ENCODE results near the gene IFITM10.

Gene IFITM10

DNA sequence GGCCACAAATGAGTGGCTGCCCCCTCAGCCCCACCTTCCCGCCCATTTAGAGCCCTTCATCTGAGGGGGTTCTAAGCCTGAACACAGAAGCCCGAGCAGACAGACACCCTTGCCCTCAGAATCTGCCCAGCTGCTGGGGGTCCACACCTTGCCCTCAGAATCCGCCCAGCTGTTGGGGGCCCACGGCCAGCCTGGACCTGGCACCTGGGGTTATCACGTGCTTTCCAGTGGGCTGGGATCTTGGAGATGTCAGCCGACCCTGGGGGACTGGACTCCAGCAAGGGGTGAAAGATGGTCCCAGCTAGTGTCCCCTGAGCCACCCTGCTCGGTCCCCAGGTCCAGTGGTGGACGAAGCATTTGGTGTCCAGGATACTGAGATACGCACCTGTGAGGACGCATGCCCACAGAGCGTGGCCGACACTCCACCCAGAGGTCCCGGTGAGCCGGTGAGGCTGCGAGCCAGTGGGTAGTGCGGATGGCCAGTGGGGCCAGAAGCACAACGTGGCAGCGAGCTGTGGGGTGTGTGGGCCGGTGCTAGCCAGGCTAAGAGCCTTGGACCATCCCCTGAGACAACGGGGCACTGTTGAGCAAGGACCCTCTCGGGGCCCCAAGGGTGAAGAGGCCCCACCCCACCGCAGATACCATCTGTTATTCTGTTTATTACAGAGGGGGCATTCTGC is 16.5 kb upstream of the IFITM10 start:
- H3K4me3 ChIP-seq (ENCODE audit: insufficient read length, low read depth) = no peak overlapping the region
- H3K27me3 ChIP-seq (ENCODE audit: insufficient read depth, insufficient read length) = peaks cover 2% of the 10 kb centered on the region
- no peak for DNase-seq (ENCODE audit: low read depth, low spot score)
- H3K9me3 ChIP-seq (ENCODE audit: insufficient read depth, low read length) = 0 out of 2 replicates have a peak, but pooled peaks cover 4% of the 10 kb centered on the region
- H3K4me1 ChIP-seq (ENCODE audit: insufficient read depth, insufficient read length) = peaks cover 4% of the 10 kb centered on the region
- no peak overlapping the region for H3K9ac ChIP-seq (ENCODE audit: insufficient read length, low read depth)
- peaks cover 3% of the 10 kb centered on the region for H3K36me3 ChIP-seq (ENCODE audit: insufficient read depth, insufficient read length, low read length)
- TF ChIP-seq ZNF274 (IDR thresholded peaks at IDR 0.05; ENCODE audit: low read depth, low read length) (no peak), YY1 (IDR thresholded peaks at IDR 0.05; ENCODE audit: insufficient read depth, insufficient read length) (no peak), SUZ12 (IDR thresholded peaks at IDR 0.05; ENCODE audit: extremely low read depth, insufficient read depth, insufficient read length) (no peak)

GRCh38 chr11:1765871-1766718 is 15.7 kb upstream of the IFITM10 start:
- 0 out of 2 replicates have a peak, but pooled peaks cover 4% of the 10 kb centered on the region for H3K9me3 ChIP-seq (ENCODE audit: insufficient read depth, low read length)
- peaks cover 10% of the 10 kb centered on the region for H3K36me3 ChIP-seq (ENCODE audit: insufficient read depth, insufficient read length, low read length)
- H3K4me1 ChIP-seq (ENCODE audit: insufficient read depth, insufficient read length) = peaks cover 7% of the 10 kb centered on the region
- TF ChIP-seq SUZ12 (IDR thresholded peaks at IDR 0.05; ENCODE audit: extremely low read depth, insufficient read depth, insufficient read length) (no peak), YY1 (IDR thresholded peaks at IDR 0.05; ENCODE audit: insufficient read depth, insufficient read length) (no peak), ZNF274 (IDR thresholded peaks at IDR 0.05; ENCODE audit: low read depth, low read length) (no peak)
- DNase-seq (ENCODE audit: low read depth, low spot score) = no peak
- no peak overlapping the region for H3K4me3 ChIP-seq (ENCODE audit: insufficient read length, low read depth)
- no peak overlapping the region for H3K9ac ChIP-seq (ENCODE audit: insufficient read length, low read depth)
- peaks cover 2% of the 10 kb centered on the region for H3K27me3 ChIP-seq (ENCODE audit: insufficient read depth, insufficient read length)

DNA sequence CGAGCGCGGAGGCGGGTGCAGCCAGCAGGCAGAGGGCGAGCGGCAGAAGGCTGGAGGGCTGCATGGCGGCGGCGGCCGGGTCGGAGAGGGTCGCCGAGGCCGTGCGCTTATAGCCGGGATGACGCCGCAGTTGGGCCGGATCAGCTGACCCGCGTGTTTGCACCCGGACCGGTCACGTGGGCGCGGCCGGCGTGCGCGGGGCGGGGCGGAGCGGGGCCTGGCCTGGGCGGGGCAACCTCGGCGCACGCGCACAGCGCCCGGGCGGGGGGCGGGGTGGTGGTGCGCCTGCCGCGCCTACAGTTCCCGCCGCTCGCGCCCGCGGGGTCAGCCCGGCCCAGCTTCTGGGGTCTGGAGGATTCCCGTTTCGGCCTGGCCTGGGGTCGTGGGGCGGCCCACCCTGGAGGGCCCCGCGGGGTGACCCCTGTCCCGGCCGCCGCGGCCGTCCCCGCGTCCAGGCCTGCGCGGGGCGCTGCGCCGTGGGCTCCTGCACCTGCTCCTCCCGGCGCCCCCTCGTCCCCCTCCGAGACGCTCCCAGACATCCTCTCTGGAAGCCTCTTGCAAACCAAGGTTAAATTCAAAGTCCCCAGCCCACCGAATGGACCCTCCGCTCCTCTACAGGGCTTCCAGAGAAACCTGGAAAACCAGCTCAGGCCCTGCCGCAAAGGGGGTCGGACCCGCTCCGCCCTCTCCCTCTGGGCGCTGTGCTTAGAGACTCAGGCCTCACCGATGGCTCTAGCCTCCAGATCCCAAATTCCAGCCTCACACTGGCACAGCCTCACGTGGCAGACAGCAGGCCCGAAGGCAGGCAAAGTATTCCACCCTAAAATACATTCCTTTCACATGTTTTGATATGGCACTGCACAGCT is 13.6 kb upstream of the IFITM10 start, which contains the start of gene CTSD:
TSS of gene CTSD (minus strand) at position 132 of the 866 bp plus-strand sequence. CDS start at position 64, 68 bp downstream.
- no peaks in the 10 kb centered on the region for H3K9me3 ChIP-seq (ENCODE audit: insufficient read depth, low read length)
- H3K4me1 ChIP-seq (ENCODE audit: insufficient read depth, insufficient read length) = peaks cover 9% of the 10 kb centered on the region
- H3K27me3 ChIP-seq (ENCODE audit: insufficient read depth, insufficient read length) = peaks cover 2% of the 10 kb centered on the region
- H3K4me3 ChIP-seq (ENCODE audit: insufficient read length, low read depth) = peak within 1 kb of the TSS; percentile 78
- peaks cover 30% of the 10 kb centered on the region for H3K36me3 ChIP-seq (ENCODE audit: insufficient read depth, insufficient read length, low read length)
- no peak for TF ChIP-seq YY1 (IDR thresholded peaks at IDR 0.05; ENCODE audit: insufficient read depth, insufficient read length)
- TF ChIP-seq ZNF274 (IDR thresholded peaks at IDR 0.05; ENCODE audit: low read depth, low read length) = no peak
- no peak for TF ChIP-seq SUZ12 (IDR thresholded peaks at IDR 0.05; ENCODE audit: extremely low read depth, insufficient read depth, insufficient read length)
- peak; percentile 60 for DNase-seq (ENCODE audit: low read depth, low spot score)
- H3K9ac ChIP-seq (ENCODE audit: insufficient read length, low read depth) = peak within 1 kb of the TSS; percentile 93

- peaks cover 2% of the 10 kb centered on the region for H3K27me3 ChIP-seq (ENCODE audit: insufficient read depth, insufficient read length)
- H3K4me3 ChIP-seq (ENCODE audit: insufficient read length, low read depth) = peak overlapping the region; percentile 78
- DNase-seq (ENCODE audit: low read depth, low spot score) = no peak
- no peaks in the 10 kb centered on the region for H3K9me3 ChIP-seq (ENCODE audit: insufficient read depth, low read length)
- TF ChIP-seq ZNF274 (IDR thresholded peaks at IDR 0.05; ENCODE audit: low read depth, low read length) (no peak), YY1 (IDR thresholded peaks at IDR 0.05; ENCODE audit: insufficient read depth, insufficient read length) (no peak), SUZ12 (IDR thresholded peaks at IDR 0.05; ENCODE audit: extremely low read depth, insufficient read depth, insufficient read length) (no peak)
- H3K9ac ChIP-seq (ENCODE audit: insufficient read length, low read depth) = peak overlapping the region; percentile 93
- peaks cover 9% of the 10 kb centered on the region for H3K4me1 ChIP-seq (ENCODE audit: insufficient read depth, insufficient read length)
- H3K36me3 ChIP-seq (ENCODE audit: insufficient read depth, insufficient read length, low read length) = peaks cover 37% of the 10 kb centered on the region
These were observed 13.0 kb upstream of the IFITM10 start for GRCh38 chr11:1763336-1763795.

DNA sequence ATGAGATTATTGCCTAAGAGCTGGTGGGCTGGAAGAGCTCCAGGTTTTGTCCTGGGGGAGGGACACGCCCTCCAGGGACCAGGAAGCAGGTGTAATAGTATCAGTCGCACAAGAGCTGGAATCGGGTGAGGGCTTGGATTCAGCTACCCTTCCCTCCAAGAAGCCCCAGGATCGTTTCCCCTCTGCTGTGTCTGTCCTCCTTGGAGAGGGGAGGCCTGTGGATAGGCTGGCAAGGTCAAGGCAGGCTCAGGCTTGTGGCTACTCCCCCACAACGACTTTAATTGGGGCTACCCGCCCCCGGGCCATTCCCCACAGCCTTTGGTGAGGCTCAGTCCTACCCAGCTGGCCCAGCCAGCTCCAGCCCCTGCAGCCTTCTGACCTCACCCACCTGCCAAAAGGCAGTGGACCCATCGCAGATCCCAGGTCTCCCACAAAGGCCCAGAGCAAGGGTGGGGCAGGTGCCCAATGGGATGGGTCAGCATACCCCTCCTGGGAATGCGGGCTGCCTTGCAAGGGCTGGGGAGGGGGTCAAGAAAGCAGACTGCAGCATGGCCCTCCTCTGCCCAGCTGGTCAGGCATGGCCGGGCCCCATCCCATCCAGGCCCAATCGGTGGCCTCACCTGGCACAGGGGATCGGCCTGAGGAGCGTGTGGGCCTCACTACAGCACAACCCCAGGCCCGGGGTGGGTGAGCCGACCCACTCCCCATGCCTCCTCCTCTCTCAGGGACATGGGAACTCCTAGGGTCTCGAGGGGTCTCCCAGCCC is 12.3 kb upstream of the IFITM10 start:
- H3K4me1 ChIP-seq (ENCODE audit: insufficient read depth, insufficient read length) = peaks cover 7% of the 10 kb centered on the region
- H3K27me3 ChIP-seq (ENCODE audit: insufficient read depth, insufficient read length) = peaks cover 2% of the 10 kb centered on the region
- no peaks in the 10 kb centered on the region for H3K9me3 ChIP-seq (ENCODE audit: insufficient read depth, low read length)
- TF ChIP-seq YY1 (IDR thresholded peaks at IDR 0.05; ENCODE audit: insufficient read depth, insufficient read length) (no peak), SUZ12 (IDR thresholded peaks at IDR 0.05; ENCODE audit: extremely low read depth, insufficient read depth, insufficient read length) (no peak), ZNF274 (IDR thresholded peaks at IDR 0.05; ENCODE audit: low read depth, low read length) (no peak)
- H3K4me3 ChIP-seq (ENCODE audit: insufficient read length, low read depth) = peak overlapping the region; percentile 78
- H3K9ac ChIP-seq (ENCODE audit: insufficient read length, low read depth) = peak overlapping the region; percentile 93
- DNase-seq (ENCODE audit: low read depth, low spot score) = no peak
- H3K36me3 ChIP-seq (ENCODE audit: insufficient read depth, insufficient read length, low read length) = peaks cover 43% of the 10 kb centered on the region

GRCh38 chr11:1761857-1762536 is 11.6 kb upstream of the IFITM10 start:
- no peaks in the 10 kb centered on the region for H3K9me3 ChIP-seq (ENCODE audit: insufficient read depth, low read length)
- peaks cover 2% of the 10 kb centered on the region for H3K27me3 ChIP-seq (ENCODE audit: insufficient read depth, insufficient read length)
- H3K4me3 ChIP-seq (ENCODE audit: insufficient read length, low read depth) = no peak overlapping the region
- H3K4me1 ChIP-seq (ENCODE audit: insufficient read depth, insufficient read length) = peaks cover 7% of the 10 kb centered on the region
- peaks cover 50% of the 10 kb centered on the region for H3K36me3 ChIP-seq (ENCODE audit: insufficient read depth, insufficient read length, low read length)
- DNase-seq (ENCODE audit: low read depth, low spot score) = no peak
- no peak overlapping the region for H3K9ac ChIP-seq (ENCODE audit: insufficient read length, low read depth)
- no peak for TF ChIP-seq YY1 (IDR thresholded peaks at IDR 0.05; ENCODE audit: insufficient read depth, insufficient read length)
- no peak for TF ChIP-seq SUZ12 (IDR thresholded peaks at IDR 0.05; ENCODE audit: extremely low read depth, insufficient read depth, insufficient read length)
- no peak for TF ChIP-seq ZNF274 (IDR thresholded peaks at IDR 0.05; ENCODE audit: low read depth, low read length)
